Endodermal cell (in vitro differentiated cells): ENCODE results near the gene RSPH6A. TPM values are rescaled to one million over a fixed set of nuclear protein-coding genes. Genes with fewer than 3 reads are reported as not detected.

ENCODE experiments used
- DNase-seq: peaks from one replicate; pipeline ENCODE4 v3.0.0-alpha.2; 2017
- H3K27ac ChIP-seq: 2 replicates; pipeline ENCODE4 v1.5.1; 2013; ENCODE audit warnings: mild to moderate bottlenecking, low read depth, low read length, moderate library complexity
- H3K27me3 ChIP-seq: 2 replicates; pipeline ENCODE4 v1.6.1; 2013; ENCODE audit warnings: mild to moderate bottlenecking, low read length, moderate library complexity; ENCODE audit not compliant: insufficient read depth, control insufficient read depth, poor library complexity, severe bottlenecking
- H3K36me3 ChIP-seq: 2 replicates; pipeline ENCODE4 v1.7.0; 2013; ENCODE audit warnings: mild to moderate bottlenecking, low read length, moderate library complexity; ENCODE audit not compliant: control insufficient read depth, insufficient read depth
- H3K4me1 ChIP-seq: one replicate; pipeline ENCODE4 v1.7.0; 2013; ENCODE audit warnings: low read length; ENCODE audit not compliant: control insufficient read depth, insufficient read depth
- H3K4me3 ChIP-seq: 2 replicates; pipeline ENCODE4 v1.5.1; 2013; ENCODE audit warnings: mild to moderate bottlenecking, low read length, moderate library complexity
- H3K9ac ChIP-seq: 2 replicates; pipeline ENCODE4 v1.6.1; 2013; ENCODE audit warnings: mild to moderate bottlenecking, low read length, moderate library complexity; ENCODE audit not compliant: poor library complexity, severe bottlenecking; ENCODE audit errors: extremely low read depth
- H3K9me3 ChIP-seq: 2 replicates; pipeline ENCODE4 v1.6.1; 2013; ENCODE audit warnings: mild to moderate bottlenecking, low read length, moderate library complexity; ENCODE audit not compliant: control insufficient read depth
- H3K27ac Mint-ChIP-seq: 2 replicates; pipeline ENCODE4 v1.8.0; 2020; ENCODE audit warnings: mixed read lengths
- H3K27me3 Mint-ChIP-seq: 2 replicates; pipeline ENCODE4 v1.8.0; 2021; ENCODE audit warnings: mild to moderate bottlenecking, mixed read lengths; ENCODE audit not compliant: insufficient read depth
- H3K36me3 Mint-ChIP-seq: 2 replicates; pipeline ENCODE4 v1.8.0; 2020; ENCODE audit warnings: low read depth, mixed read lengths
- H3K4me1 Mint-ChIP-seq: 2 replicates; pipeline ENCODE4 v1.8.0; 2020; ENCODE audit warnings: mixed read lengths
- H3K4me3 Mint-ChIP-seq: 2 replicates; pipeline ENCODE4 v1.8.0; 2020; ENCODE audit warnings: mild to moderate bottlenecking, moderate library complexity, mixed read lengths
- H3K9me3 Mint-ChIP-seq: 2 replicates; pipeline ENCODE4 v1.8.0; 2020; ENCODE audit warnings: mild to moderate bottlenecking, mixed read lengths
- CTCF ChIP-seq: fragments of 200-600 bp; sonication (generic); conservative IDR thresholded peaks from 2 replicates; pipeline ENCODE4 v1.5.0; 2021; ENCODE audit warnings: antibody characterized with exemption, mild to moderate bottlenecking
- WGBS, 2 experiments: methylation state at CpG; one replicate each; pipeline versions ENCODE4 v1.1.5 to v1.1.7; 2013; ENCODE audit warnings: missing lambda C conversion rate in 2 of 2, mixed read lengths in 1 of 2; ENCODE audit not compliant: insufficient coverage in 1 of 2, insufficient read length in 1 of 2; 5-methylcytosine and 5-hydroxymethylcytosine counted together
- total RNA-seq, 2 donors: library from RNA; stranded (reverse); fragmentation: NEBNext Ultra II Directional in 1 of 2; extraction: Animal tissue kit (Norgen Biotek cat#: 25700) in 1 of 2; gene quantifications; 2 replicates in 1 of 2; 3 replicates in 1 of 2; pipeline ENCODE4 v1.2.1, GENCODE V29; 2021

Gene RSPH6A
- total RNA-seq, 2 donors from 2014 or later = 0.53 TPM

DNA sequence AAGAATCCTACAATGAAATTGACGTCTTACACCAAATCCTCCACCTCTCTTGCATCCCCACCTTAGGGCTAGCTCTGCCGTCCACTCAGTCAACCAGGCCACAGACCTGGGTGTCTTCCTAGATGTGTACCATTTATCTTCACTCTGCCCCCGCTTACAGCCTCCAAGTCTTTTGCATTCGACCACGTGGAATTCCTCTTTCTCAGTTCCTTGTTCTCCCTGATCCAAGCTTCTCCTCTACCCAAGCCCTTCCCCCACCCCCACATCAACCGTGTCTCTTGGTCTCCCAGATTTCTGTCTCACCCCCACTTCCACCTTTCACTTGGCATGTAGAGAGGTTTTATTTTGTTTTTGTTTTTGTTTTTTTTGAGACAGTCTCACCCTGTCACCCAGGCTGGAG, 21.2 kb downstream of the RSPH6A start:
- WGBS, 2 experiments = 60 to 65% methylated on average over 3 to 5 of the region's 6 CpGs
- H3K4me3 Mint-ChIP-seq = no peak overlapping the region
- H3K4me1 Mint-ChIP-seq = peaks cover 20% of the 10 kb centered on the region
- Histone ChIP-seq H3K27ac (no peak overlapping the region), H3K9ac (no peak overlapping the region), H3K4me3 (no peak overlapping the region), H3K4me1 (no peaks in the 10 kb centered on the region), H3K27me3 (no peaks in the 10 kb centered on the region), H3K9me3 (no peaks in the 10 kb centered on the region), H3K36me3 (peaks cover 16% of the 10 kb centered on the region)
- DNase-seq = no peak
- H3K27ac Mint-ChIP-seq = no peak overlapping the region
- H3K27me3 Mint-ChIP-seq = peaks cover 5% of the 10 kb centered on the region
- no peaks in the 10 kb centered on the region for H3K9me3 Mint-ChIP-seq
- TF ChIP-seq CTCF = no peak
- peaks cover 15% of the 10 kb centered on the region for H3K36me3 Mint-ChIP-seq

DNA sequence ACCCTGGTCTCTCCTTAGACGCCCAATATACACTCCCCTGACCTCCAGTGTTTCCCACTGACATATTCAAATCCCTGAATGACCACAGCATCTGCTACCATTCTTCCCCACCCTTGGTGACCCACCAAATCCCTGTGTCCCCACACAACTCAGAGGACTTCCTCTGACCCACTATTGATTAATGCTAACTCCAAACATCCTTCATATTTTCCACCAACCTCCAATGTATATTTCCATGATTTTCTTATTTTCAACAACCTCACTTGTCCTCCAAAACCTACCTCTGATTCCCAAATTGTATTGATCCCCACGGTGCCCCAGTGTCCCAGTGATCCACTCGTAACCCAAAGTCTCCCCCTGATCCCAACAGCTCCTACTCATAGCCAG, 21.9 kb downstream of the RSPH6A start:
- Histone ChIP-seq H3K9me3 (no peaks in the 10 kb centered on the region), H3K4me3 (no peak overlapping the region), H3K9ac (no peak overlapping the region), H3K27me3 (no peaks in the 10 kb centered on the region), H3K36me3 (peaks cover 21% of the 10 kb centered on the region), H3K27ac (peak overlapping the region; percentile 7), H3K4me1 (no peaks in the 10 kb centered on the region)
- WGBS, 2 experiments = 62 to 64% methylated on average over 3 of the region's 3 CpGs
- H3K4me1 Mint-ChIP-seq = peaks cover 20% of the 10 kb centered on the region
- no peak for TF ChIP-seq CTCF
- H3K9me3 Mint-ChIP-seq = no peaks in the 10 kb centered on the region
- peaks cover 5% of the 10 kb centered on the region for H3K27me3 Mint-ChIP-seq
- peaks cover 22% of the 10 kb centered on the region for H3K36me3 Mint-ChIP-seq
- peak overlapping the region; percentile 93 for H3K4me3 Mint-ChIP-seq
- no peak for DNase-seq
- H3K27ac Mint-ChIP-seq = peak overlapping the region; percentile 89

GRCh38 chr19:45792470-45793177, 22.5 kb downstream of the RSPH6A start, which contains the start of gene DMWD:
Gene DMWD (minus strand): TSS chr19:45792845. CDS start chr19:45792756, 89 bp downstream.
- TF ChIP-seq CTCF = no peak
- Mint-ChIP-seq H3K27ac (peak within 1 kb of the TSS; percentile 89), H3K27me3 (peaks cover 5% of the 10 kb centered on the region), H3K36me3 (peaks cover 28% of the 10 kb centered on the region), H3K4me1 (peaks cover 20% of the 10 kb centered on the region), H3K9me3 (no peaks in the 10 kb centered on the region), H3K4me3 (peak within 1 kb of the TSS; percentile 93)
- Histone ChIP-seq H3K36me3 (peaks cover 22% of the 10 kb centered on the region), H3K9ac (peak within 1 kb of the TSS; percentile 77), H3K27ac (peak within 1 kb of the TSS; percentile 7), H3K9me3 (no peaks in the 10 kb centered on the region), H3K27me3 (no peaks in the 10 kb centered on the region), H3K4me3 (peak within 1 kb of the TSS; percentile 99), H3K4me1 (no peaks in the 10 kb centered on the region)
- DNase-seq = peak; percentile 100
- WGBS, 2 experiments = 0% methylated on average over 20 to 86 of the region's 86 CpGs
